ENCODE measurements around the gene PLEKHN1. TPM values are rescaled to one million over a fixed set of nuclear protein-coding genes. Genes with fewer than 3 reads are reported as not detected.
"Not testable (repeated sequence)": the region's sequence is repeated elsewhere in the genome, so short reads cannot be mapped to it uniquely, and the experiment has no call there.

PLEKHN1 gene
- total RNA-seq, 4 donors from 2014 or later = 0.14 to 1.4 TPM; not detected in 2

DNA sequence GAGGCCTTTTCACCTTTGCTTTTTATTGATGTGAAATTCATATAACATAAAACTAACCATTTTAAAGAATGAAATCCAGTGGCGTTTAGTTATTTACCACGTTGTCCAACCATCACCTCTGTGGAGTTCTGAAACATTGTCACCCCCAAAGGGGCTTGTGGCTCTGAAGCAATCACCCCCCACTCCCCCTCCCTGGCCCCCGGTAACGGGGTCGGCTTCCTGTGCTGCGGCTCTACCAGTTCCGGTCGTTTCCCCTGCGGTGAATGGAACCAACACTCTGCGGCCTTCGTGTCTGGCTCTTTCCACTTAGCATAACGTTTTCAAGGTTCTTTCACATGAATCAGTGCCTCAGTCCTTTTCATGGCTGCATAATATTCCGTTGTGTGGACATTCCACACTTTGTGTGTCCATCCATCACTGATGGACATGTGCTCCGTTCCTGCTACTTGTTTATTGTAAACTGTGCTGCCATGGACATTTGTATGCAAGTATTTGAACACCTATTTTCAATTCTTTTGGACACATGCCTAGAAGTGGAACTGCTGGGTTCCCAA, 45.2 kb downstream of the PLEKHN1 start:
- H3K27ac ChIP-seq = no peak overlapping the region
- WGBS, 2 donors (ENCODE audit: low coverage in 1 of 2) = 77 to 85% methylated on average over 7 to 14 of the region's 14 CpGs
- peaks cover 6 to 30% (median 19%) of the 10 kb centered on the region in 4 donors for H3K4me1 ChIP-seq
- DNase-seq = no peak
- no peaks in the 10 kb centered on the region for H3K9me3 ChIP-seq
- in situ Hi-C loops (cut with MboI; ENCODE audit: low pct_ligation_motif_present in 1 of 4, low pct_unique_long_range_greater_than_20kb in 1 of 4, low sequenced_read_pairs in 3 of 4) = no loop called here
- H3K36me3 ChIP-seq = no peaks in the 10 kb centered on the region
- no peak for TF ChIP-seq EP300 (IDR thresholded peaks at IDR 0.05; ENCODE audit: low read depth)
- TF ChIP-seq POLR2A (IDR thresholded peaks at IDR 0.05) = no peak
- TF ChIP-seq POLR2AphosphoS5 (IDR thresholded peaks at IDR 0.05) = no peak
- TF ChIP-seq, protein P1, sequence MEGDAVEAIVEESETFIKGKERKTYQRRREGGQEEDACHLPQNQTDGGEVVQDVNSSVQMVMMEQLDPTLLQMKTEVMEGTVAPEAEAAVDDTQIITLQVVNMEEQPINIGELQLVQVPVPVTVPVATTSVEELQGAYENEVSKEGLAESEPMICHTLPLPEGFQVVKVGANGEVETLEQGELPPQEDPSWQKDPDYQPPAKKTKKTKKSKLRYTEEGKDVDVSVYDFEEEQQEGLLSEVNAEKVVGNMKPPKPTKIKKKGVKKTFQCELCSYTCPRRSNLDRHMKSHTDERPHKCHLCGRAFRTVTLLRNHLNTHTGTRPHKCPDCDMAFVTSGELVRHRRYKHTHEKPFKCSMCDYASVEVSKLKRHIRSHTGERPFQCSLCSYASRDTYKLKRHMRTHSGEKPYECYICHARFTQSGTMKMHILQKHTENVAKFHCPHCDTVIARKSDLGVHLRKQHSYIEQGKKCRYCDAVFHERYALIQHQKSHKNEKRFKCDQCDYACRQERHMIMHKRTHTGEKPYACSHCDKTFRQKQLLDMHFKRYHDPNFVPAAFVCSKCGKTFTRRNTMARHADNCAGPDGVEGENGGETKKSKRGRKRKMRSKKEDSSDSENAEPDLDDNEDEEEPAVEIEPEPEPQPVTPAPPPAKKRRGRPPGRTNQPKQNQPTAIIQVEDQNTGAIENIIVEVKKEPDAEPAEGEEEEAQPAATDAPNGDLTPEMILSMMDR (IDR thresholded peaks at IDR 0.05) = no peak
- no peak overlapping the region for H3K4me3 ChIP-seq
- intact Hi-C loops (cut with DNase I; ENCODE audit: low total_unique reads) = loop anchor here (10.0 kb wide), 1 partner anchor 363 kb away; the partner anchor contains the start of gene AURKAIP1
- no peaks in the 10 kb centered on the region for H3K27me3 ChIP-seq

DNA sequence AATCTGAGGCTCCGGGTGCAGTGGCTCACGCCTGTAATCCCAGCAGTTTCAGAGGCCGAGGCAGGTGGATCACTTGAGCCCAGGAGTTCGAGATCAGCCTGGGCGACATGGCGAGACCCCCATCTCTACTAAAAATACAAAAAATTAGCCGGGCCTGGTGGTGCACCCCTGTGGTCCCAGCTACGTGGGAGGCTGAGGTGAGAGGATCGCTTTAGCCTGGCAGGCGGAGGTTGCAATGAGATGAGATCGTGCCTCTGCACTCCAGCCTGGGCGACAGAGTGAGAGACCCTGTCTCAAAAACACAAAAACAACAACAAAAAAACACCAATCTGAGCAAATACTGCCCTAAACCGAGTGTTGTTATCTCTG, 46.4 kb downstream of the PLEKHN1 start:
- DNase-seq; H3K27me3 ChIP-seq; in situ Hi-C loops (cut with MboI; ENCODE audit: low pct_ligation_motif_present in 1 of 4, low pct_unique_long_range_greater_than_20kb in 1 of 4, low sequenced_read_pairs in 3 of 4); H3K9me3 ChIP-seq; H3K36me3 ChIP-seq: not testable (repeated sequence)
- Histone ChIP-seq H3K27ac (peak overlapping the region; percentile 86 to 90 (median 87)), H3K4me3 (peak overlapping the region; percentile 44 to 71 (median 60)), H3K4me1 (peaks cover 6 to 26% (median 19%) of the 10 kb centered on the region in 4 donors)
- intact Hi-C loops (cut with DNase I; ENCODE audit: low total_unique reads) = loop anchor here (10.0 kb wide), 1 partner anchor 362 kb away; the partner anchor contains the start of gene AURKAIP1
- WGBS, 2 donors (ENCODE audit: low coverage in 1 of 2) = 0 to 56% methylated on average over 1 to 13 of the region's 13 CpGs

DNA sequence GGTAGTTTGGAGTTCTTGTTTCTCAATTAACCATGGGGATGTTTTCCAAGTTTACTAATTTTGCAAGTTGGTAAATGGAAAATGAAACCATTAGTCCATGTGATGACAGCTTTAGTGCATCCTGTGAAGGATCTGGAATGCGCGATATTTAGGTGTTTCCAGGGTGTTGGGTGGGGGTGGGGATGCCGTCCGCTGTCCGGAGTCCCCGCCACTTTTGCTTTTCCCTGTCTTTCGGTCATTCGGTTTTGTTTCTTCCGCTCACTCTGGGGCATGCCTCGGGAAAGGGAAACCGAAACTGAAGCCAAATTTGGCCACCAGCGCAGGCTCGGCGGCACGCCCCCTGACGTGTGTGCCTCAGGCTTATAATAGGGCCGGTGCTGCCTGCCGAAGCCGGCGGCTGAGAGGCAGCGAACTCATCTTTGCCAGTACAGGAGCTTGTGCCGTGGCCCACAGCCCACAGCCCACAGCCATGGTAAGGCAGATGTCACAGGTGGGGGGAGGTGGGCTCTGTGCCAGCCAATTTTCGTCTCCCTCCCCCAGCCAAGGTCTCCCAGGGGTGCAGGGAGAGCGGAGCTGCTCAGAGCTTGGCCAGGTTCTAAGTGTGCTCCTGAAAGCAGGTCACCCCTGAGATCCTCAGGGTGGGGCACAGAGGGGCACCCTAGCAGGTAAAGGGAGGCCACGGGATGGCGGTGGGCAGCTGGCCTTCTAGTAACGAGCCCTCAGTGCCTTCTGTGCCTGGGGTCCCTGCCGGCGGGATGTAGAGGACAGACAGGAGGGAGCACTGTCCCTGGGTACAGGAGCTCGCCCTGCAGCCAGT, 47.0 kb downstream of the PLEKHN1 start, which contains the start of gene ISG15:
Gene ISG15 (plus strand): TSS at position 393 of the 817 bp plus-strand sequence. CDS start 77 bp downstream, at position 470.
- TF ChIP-seq POLR2AphosphoS5 (IDR thresholded peaks at IDR 0.05) = peak; percentile 87 to 91 (median 88)
- TF ChIP-seq POLR2A (IDR thresholded peaks at IDR 0.05) = peak; percentile 71
- TF ChIP-seq, protein P1 (IDR thresholded peaks at IDR 0.05) = no peak
- no peak for TF ChIP-seq EP300 (IDR thresholded peaks at IDR 0.05; ENCODE audit: low read depth)
- H3K27ac ChIP-seq = peak within 1 kb of the TSS; percentile 86 to 90 (median 87)
- 0% methylated on average over 5 to 28 of the region's 30 CpGs for WGBS, 2 donors (ENCODE audit: low coverage in 1 of 2)
- H3K9me3 ChIP-seq = no peaks in the 10 kb centered on the region
- no peaks in the 10 kb centered on the region for H3K27me3 ChIP-seq
- in situ Hi-C loops (cut with MboI; ENCODE audit: low pct_ligation_motif_present in 1 of 4, low pct_unique_long_range_greater_than_20kb in 1 of 4, low sequenced_read_pairs in 3 of 4) = no loop called here
- H3K4me3 ChIP-seq = peak within 1 kb of the TSS; percentile 44 to 71 (median 60)
- peak; percentile 93 for DNase-seq
- peaks cover 6 to 26% (median 19%) of the 10 kb centered on the region in 4 donors for H3K4me1 ChIP-seq
- no peaks in the 10 kb centered on the region for H3K36me3 ChIP-seq
- intact Hi-C loops (cut with DNase I; ENCODE audit: low total_unique reads) = loop anchor here (10.0 kb wide), 1 partner anchor 361 kb away; the partner anchor contains the start of gene AURKAIP1

DNA sequence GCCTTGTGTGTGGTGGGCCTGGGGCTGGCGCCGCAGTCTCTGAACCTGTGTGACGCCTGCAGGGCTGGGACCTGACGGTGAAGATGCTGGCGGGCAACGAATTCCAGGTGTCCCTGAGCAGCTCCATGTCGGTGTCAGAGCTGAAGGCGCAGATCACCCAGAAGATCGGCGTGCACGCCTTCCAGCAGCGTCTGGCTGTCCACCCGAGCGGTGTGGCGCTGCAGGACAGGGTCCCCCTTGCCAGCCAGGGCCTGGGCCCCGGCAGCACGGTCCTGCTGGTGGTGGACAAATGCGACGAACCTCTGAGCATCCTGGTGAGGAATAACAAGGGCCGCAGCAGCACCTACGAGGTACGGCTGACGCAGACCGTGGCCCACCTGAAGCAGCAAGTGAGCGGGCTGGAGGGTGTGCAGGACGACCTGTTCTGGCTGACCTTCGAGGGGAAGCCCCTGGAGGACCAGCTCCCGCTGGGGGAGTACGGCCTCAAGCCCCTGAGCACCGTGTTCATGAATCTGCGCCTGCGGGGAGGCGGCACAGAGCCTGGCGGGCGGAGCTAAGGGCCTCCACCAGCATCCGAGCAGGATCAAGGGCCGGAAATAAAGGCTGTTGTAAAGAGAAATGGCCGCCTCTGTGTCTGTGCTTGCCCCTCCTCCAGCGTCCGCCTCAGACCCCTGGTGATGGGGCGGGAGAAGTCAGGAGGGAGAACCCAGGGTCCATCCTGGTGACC, 47.8 kb downstream of the PLEKHN1 start:
- Histone ChIP-seq H3K4me3 (peak overlapping the region; percentile 44 to 71 (median 60)), H3K36me3 (no peaks in the 10 kb centered on the region), H3K9me3 (no peaks in the 10 kb centered on the region), H3K27ac (peak overlapping the region; percentile 86 to 90 (median 87)), H3K27me3 (no peaks in the 10 kb centered on the region), H3K4me1 (peaks cover 6 to 30% (median 22%) of the 10 kb centered on the region in 4 donors)
- intact Hi-C loops (cut with DNase I; ENCODE audit: low total_unique reads) (loop anchor here (10.0 kb wide), 1 partner anchor 361 kb away; the partner anchor contains the start of gene AURKAIP1), in situ Hi-C loops (cut with MboI; ENCODE audit: low pct_ligation_motif_present in 1 of 4, low pct_unique_long_range_greater_than_20kb in 1 of 4, low sequenced_read_pairs in 3 of 4) (no loop called here)
- 62% methylated on average over 22 of the region's 41 CpGs; no CpG with 5 or more reads in 1 of the 2 donors for WGBS, 2 donors (ENCODE audit: low coverage in 1 of 2)
- no peak for TF ChIP-seq EP300 (IDR thresholded peaks at IDR 0.05; ENCODE audit: low read depth)
- TF ChIP-seq POLR2AphosphoS5 (IDR thresholded peaks at IDR 0.05) = no peak
- TF ChIP-seq, protein P1 (IDR thresholded peaks at IDR 0.05) = no peak
- TF ChIP-seq POLR2A (IDR thresholded peaks at IDR 0.05) = no peak
- no peak for DNase-seq

Measured in transverse colon (tissue), 4 donors.